Left ventricle myocardium superior (tissue), 1 donor: ENCODE results near the gene CDX4. TPM values are rescaled to one million over a fixed set of nuclear protein-coding genes. Genes with fewer than 3 reads are reported as not detected.
"Not testable (repeated sequence)": the region's sequence is repeated elsewhere in the genome, so short reads cannot be mapped to it uniquely, and the experiment has no call there.

Source experiments
- ATAC-seq: fragments of 200-7000 bp; cut with Tn5 transposase; one replicate; pipeline ENCODE4 v1.9.1; 2020; ENCODE audit warnings: mild to moderate bottlenecking, moderate library complexity
- DNase-seq: peaks from one replicate; pipeline ENCODE4 v3.0.0-alpha.2; 2020
- intact Hi-C: fragments of 100-400 bp; cut with micrococcal nuclease; formaldehyde crosslinking; loops from one replicate; pipeline ENCODE4 v1.11.0; 2022
- long read RNA-seq: library from polyadenylated mRNA; unstranded; transcript quantifications from one replicate; pipeline ENCODE4 v2.0.0, GENCODE V29; 2021
- total RNA-seq: library from RNA; stranded (reverse); fragmentation: NEBNext Ultra II Directional; extraction: Animal tissue kit (Norgen Biotek cat#: 25700); gene quantifications from one replicate; pipeline ENCODE4 v1.2.1, GENCODE V29; 2021
- donor health status: DM: no; HTN: yes; CAD: no; lungs with severe emphysema.

The CDX4 gene, protein sequence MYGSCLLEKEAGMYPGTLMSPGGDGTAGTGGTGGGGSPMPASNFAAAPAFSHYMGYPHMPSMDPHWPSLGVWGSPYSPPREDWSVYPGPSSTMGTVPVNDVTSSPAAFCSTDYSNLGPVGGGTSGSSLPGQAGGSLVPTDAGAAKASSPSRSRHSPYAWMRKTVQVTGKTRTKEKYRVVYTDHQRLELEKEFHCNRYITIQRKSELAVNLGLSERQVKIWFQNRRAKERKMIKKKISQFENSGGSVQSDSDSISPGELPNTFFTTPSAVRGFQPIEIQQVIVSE
- total RNA-seq = not detected
- long read RNA-seq = 0 reads

DNA sequence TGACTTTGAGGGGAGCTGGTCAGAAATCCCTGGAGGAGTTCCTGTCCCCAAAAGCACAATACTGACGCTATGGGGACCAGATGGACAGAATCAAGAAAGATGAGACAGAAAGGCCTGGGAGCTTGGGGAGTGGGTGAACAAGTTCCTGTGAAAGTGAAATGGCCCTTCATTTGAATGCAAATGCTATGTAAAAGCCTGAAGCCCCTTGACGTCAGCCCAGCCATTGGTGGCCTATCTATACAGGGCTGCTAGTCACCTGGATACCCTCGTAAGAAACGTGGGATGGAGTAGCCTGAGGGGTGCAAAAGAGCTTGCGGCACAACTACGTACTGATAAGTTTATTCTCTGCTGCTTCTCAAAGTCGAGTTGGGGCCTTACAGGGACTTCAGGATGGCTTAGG, at the start of gene CDX4:
TSS of gene CDX4 (plus strand) at position 223 of the 400 bp plus-strand sequence. CDS start 201 bp downstream, outside the sequence.
- intact Hi-C loops = no loop called here
- ATAC-seq = no peak

DNA sequence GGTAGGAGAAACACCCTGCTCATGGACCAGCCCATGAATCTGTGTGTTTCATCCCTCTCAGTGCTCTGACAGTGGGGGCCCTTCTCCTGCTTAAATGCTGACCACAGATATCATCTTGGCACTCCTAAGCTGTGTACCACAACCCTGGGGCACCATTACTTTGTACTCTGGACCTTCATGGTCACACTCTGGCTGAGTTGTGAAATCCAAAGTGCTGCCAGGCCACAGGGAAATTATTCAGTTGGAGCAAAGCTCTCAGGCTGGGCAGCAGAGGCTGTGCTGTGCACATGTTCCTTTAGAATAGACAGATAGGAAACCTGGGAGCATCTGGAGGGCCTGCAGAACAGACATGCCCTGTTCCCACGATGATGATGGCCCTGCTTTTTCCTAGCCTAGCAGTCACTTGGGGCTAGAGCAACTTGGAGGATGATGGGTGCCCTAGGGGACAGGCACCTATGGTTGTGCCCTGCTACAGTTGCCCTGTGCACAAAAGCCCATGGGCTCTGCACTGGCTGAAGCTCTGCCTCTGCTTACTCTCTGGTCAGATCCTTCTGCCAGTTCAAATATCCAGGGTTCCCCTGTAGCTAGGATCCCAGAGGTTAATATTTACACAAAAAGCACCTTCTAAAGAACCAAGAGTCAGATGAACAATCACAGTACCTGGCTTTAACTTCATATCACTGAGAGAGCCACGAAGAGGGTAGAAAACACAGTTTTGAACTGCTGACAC, 48.5 kb upstream of the CDX4 start:
- intact Hi-C loops = no loop called here
- ATAC-seq = no peak
- DNase-seq = no peak

More for the DNA sequence above, at the start of gene CDX4:
- DNase-seq = no peak

DNA sequence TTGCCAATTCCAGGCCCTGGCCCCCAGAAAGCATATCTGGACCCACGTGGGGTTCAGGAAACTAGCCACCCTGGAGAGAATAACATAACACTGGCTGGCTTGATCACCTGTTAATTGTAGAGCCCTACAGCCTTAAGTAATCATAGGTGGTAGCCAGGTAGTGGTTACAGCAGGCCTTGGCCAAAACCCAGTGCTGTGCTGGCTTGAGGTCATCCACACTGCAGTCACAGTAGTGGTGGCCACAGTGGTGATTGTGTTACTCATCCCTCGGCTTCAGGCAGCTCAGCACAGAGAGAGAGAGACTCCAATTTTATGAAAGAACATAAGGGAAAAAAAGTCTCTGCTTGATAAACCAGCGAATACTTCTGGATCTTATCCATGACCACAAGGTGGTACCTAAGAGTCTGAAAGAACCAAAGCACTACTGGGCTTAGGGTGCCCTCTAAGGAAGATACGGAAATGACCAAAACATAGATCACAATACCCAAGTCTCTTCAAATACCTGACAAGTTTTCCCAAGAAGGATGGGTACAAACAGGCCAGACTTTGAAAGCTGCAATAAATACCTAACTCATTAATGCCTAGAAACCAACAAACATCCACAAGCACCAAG, 46.6 kb upstream of the CDX4 start:
- intact Hi-C loops = no loop called here
- ATAC-seq (no peak), DNase-seq (no peak)

DNA sequence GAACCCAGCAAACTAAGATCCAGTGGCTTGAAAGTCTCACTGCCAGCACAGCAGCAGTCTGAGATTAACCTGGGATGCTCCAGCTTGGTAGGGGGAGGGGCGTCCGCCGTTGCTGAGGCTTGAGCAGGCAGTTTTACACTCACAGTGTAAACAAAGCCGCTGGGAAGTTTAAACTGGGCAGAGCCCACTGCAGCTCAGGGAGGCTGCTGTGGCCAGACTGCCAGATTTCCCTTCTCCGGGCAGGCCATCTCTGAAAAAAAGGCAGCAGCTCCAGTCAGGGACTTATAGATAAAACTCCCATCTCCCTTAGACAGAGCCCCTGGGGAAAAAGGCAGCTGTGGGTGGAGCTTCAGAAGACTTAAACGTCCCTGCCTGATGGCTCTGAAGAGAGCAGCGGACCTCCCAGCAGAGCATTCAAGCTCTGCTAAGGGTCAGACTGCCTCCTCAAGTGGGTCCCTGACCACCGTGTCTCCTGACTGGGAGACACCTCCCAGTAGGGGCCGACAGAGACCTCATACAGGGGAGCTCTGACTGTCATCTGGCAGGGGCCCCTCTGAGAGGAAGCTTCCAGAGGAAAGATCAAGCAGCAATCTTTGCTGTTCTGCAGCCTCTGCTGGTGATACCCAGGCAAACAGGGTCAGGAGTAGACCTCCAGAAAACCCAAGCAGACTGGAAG, 45.1 kb upstream of the CDX4 start:
- DNase-seq (no peak), ATAC-seq (no peak)
- intact Hi-C loops = no loop called here

DNA sequence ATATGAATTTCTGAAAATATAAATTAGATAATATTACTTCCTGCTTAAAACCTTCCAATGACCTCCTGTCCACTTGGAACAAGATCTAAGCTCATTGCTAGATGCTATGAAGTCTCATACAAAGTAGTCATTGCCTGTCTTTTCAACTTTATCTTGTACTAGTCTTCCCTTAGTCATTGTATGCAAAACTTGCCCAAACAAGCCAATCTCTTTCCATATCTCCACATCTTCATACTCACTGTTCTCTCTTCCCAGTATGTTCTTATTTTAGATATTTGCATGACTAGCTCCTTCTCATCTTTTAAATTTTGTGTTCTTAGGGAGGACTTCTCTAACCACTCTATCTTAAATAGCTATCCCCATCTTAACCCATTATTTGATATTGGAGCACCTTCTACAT, 33.9 kb upstream of the CDX4 start:
- ATAC-seq (no peak), DNase-seq (no peak)
- intact Hi-C loops = no loop called here

DNA sequence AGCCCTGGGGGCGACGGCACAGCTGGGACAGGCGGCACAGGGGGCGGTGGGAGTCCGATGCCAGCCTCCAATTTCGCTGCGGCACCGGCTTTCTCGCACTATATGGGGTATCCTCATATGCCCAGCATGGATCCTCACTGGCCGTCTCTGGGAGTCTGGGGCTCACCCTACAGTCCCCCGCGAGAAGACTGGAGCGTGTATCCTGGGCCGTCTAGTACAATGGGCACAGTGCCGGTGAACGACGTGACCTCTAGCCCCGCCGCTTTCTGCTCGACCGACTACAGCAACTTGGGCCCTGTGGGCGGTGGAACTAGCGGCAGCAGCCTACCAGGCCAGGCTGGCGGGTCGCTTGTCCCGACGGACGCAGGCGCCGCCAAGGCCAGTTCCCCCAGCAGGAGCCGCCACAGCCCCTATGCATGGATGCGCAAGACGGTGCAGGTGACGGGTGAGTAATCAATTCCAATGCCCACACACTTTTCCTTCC, 500 bp downstream of the CDX4 start:
- ATAC-seq = no peak
- no peak for DNase-seq
- intact Hi-C loops = no loop called here

DNA sequence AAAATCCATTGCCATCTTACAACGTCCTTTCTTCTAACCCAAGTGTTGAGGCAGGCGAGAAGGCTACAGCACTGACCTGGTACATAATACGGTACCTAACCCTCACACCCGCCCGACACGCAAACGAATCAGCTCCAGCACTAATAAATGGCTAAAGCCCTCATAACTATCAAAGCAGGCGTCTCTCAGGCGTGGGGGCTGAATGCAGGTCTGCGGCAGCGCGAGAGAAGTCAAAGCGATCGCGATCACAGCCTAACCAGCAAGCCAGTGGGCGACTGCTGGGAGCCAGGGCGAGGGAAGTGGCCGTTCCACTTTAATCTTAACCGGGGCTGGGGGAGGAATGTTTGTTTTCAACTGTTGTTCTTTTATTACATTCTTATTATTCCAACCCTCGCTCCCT, 1.5 kb downstream of the CDX4 start:
- no peak for ATAC-seq
- DNase-seq = no peak
- intact Hi-C loops = no loop called here

DNA sequence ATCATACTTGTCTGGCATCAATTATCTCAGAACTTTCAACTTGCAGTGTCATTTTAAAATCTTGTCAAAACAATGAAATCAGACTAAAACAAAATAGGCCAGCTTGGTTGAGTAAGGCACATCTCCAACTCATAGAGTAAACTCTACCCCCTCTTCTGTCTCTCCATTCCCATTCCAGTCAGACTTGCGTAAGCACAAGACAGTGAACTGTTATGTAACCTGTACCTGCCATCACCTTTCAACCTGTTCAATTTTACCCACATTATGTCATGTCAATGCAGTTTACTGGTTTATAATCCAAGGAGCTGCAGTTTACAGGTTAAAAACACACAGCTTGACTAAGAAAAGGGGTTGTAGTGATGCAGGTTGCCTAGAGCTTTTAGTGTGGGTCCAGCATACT, 8.3 kb downstream of the CDX4 start:
- ATAC-seq (no peak), DNase-seq (no peak)
- intact Hi-C loops = no loop called here

DNA sequence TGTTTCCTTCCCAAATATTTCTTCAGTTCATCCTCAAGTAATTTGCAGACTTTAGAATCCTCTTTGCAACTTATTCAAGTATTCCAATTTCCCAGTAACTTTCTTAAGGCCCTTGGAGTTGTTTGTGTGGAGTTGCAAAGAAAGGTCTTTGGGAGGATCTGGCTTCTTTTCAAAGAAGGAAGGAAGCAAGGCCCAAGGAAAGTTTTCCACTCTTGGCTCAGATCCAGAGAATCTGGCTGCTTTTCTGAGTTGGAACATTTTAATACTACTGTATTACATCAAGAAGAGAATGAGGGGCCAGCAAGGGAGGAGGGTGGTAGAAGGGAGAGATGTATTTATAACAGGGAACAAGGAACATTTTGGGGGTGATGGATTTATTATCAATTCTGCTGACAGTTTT, 10.5 kb downstream of the CDX4 start:
- DNase-seq (no peak), ATAC-seq (no peak)
- intact Hi-C loops = no loop called here

DNA sequence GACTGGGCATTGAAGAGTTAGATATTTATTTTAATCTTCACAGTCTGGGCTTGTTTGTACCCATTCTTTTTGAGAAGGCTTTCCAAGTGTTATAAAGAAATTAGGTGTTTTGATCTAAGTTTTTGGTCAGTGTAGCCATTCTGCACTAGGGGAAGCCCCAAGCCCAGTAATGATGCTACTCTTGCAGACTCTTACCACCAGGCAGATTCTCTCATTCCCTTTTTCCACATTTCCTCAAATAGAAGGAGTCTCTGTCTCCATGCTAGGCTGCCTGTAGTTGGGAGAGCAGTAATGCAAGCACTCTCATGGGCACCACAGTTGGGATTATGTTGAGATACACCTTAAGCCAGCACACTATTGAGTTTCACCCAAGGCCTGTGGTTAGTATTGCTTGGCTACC, 21.5 kb downstream of the CDX4 start:
- ATAC-seq (no peak), DNase-seq (no peak)
- intact Hi-C loops = no loop called here

DNA sequence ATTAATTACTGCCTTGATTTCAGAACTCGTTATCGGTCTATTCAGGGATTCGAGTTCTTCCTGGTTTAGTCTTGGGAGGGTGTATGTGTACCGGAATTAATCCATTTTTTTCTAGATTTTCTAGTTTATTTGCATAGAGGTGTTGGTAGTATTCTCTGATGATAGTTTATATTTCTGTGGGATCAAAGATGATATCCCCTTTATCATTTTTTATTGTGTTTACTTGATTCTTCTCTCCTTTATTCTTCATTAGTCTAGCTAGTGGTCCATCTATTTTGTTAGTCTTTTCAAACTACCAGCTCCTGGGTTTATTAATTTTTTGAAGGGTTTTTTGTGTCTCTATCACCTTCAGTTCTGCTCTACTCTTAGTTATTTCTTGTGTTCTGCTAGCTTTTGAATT, 32.1 kb downstream of the CDX4 start:
- DNase-seq (no peak), ATAC-seq (no peak)
- intact Hi-C loops = no loop called here

DNA sequence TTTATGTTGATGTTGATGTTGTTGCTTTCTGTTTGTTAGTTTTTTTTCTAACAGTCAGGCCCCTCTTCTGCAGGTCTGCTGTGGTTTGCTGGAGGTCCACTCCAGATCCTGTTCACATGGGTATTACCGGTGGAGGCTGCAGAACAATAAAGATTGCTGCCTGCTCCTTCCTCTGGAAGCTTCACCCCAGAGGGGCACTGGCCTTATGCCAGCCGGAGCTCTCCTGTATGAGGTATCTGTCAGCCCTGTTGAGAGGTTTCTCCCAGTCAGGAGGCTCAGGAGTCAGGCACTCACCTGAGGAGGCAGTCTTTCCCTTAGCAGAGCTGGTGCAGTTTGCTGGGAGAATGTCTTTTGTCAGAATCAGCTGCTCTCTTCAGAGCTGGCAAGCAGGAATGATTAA, 34.7 kb downstream of the CDX4 start:
- ATAC-seq (no peak), DNase-seq (no peak)
- intact Hi-C loops = no loop called here

DNA sequence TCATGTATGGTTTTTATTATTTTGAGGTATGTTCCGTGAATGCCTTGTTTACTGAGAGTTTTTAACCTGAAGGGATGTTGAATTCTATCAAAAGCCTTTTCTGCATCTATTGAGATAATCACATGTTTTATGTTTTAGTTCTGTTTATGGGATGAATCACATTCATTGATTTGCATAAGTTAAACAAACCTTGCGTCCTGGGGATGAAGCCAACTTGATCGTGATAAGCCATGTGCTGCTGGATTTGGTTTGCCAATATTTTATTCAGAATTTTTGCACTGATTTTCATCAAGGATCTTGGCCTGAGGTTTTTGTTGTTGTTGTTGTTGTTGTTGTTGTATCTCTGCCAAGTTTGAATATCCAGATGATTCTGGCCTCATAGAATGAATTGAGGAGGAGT, 43.8 kb downstream of the CDX4 start:
- DNase-seq = no peak
- intact Hi-C loops = no loop called here
- no peak for ATAC-seq

DNA sequence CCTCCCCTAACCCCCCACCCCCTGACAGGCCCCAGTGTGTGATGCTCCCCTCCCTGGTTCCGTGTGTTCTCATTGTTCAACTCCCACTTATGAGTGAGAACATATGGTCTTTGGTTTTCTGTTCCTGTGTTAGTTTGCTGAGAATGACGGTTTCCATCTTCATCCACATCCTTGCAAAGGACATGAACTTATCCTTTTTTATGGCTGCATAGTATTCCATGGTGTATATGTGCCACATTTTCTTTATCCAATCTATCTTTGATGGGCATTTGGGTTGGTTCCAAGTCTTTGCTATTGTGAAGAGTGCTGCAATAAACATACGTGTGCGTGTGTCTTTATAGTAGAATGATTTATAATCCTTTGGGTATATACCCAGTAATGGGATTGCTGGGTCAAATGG, 45.3 kb downstream of the CDX4 start:
- ATAC-seq, DNase-seq, intact Hi-C loops: not testable (repeated sequence)

Other genes with a start within 250 kb of the CDX4 start
- 5.9 TPM for gene NAP1L2, start 232.2 kb upstream of the CDX4 start, total RNA-seq
- 11.4 TPM for gene CHIC1, start 116.1 kb downstream of the CDX4 start, total RNA-seq